Fibroblast of skin of right quadriceps (primary cell): Measurements from ENCODE around the gene FKBP1A.

Experiments used
- DNase-seq: peaks from one replicate; pipeline ENCODE4 v3.0.0-alpha.2; 2013

Gene FKBP1A

GRCh38 chr20:1383623-1384404 is 9.0 kb downstream of the FKBP1A start:
- DNase-seq = no peak

- no peak for DNase-seq
Observed at GRCh38 chr20:1382670-1383069, 10.2 kb downstream of the FKBP1A start.

- no peak for DNase-seq
Observed at GRCh38 chr20:1381753-1382591, 10.9 kb downstream of the FKBP1A start.

- no peak for DNase-seq
Observed at GRCh38 chr20:1378735-1379125, 14.1 kb downstream of the FKBP1A start.

GRCh38 chr20:1377984-1378734 is 14.7 kb downstream of the FKBP1A start:
- DNase-seq = peak; percentile 29

GRCh38 chr20:1377341-1377871 is 15.4 kb downstream of the FKBP1A start:
- DNase-seq = no peak

- DNase-seq = no peak
Observed at GRCh38 chr20:1376408-1377270, 16.2 kb downstream of the FKBP1A start.

- no peak for DNase-seq
Observed at GRCh38 chr20:1376007-1376406, 16.8 kb downstream of the FKBP1A start.

- peak; percentile 73 for DNase-seq
Observed at GRCh38 chr20:1375515-1375914, 17.3 kb downstream of the FKBP1A start.

GRCh38 chr20:1374246-1374645 is 18.6 kb downstream of the FKBP1A start:
- DNase-seq = no peak

- no peak for DNase-seq
Observed at GRCh38 chr20:1373614-1374013, 19.2 kb downstream of the FKBP1A start.

- DNase-seq = no peak
Observed at GRCh38 chr20:1373036-1373435, 19.8 kb downstream of the FKBP1A start.

- DNase-seq = no peak
Observed at GRCh38 chr20:1371830-1372539, 20.9 kb downstream of the FKBP1A start.

- no peak for DNase-seq
Observed at GRCh38 chr20:1371202-1371782, 21.6 kb downstream of the FKBP1A start.

- peak; percentile 59 for DNase-seq
Observed at GRCh38 chr20:1370548-1371110, 22.2 kb downstream of the FKBP1A start.

- DNase-seq = no peak
Observed at GRCh38 chr20:1369970-1370369, 22.9 kb downstream of the FKBP1A start.

- DNase-seq = peak; percentile 58
Observed at GRCh38 chr20:1368448-1369199, 24.2 kb downstream of the FKBP1A start.

GRCh38 chr20:1367479-1367878 is 25.4 kb downstream of the FKBP1A start:
- no peak for DNase-seq

GRCh38 chr20:1364106-1364505 is 28.7 kb downstream of the FKBP1A start:
- DNase-seq = no peak

- no peak for DNase-seq
Observed at GRCh38 chr20:1363522-1363921, 29.3 kb downstream of the FKBP1A start.
